Activated CD4-positive, alpha-beta T cell treated with anti-CD3 and anti-CD28 coated beads, Interleukin-2, amount 10 ng/mL, durations not matched to agents 7 days and 5 days (primary cell): ENCODE measurements around the gene ZNF530. TPM values are rescaled to one million over a fixed set of nuclear protein-coding genes. Genes with fewer than 3 reads are reported as not detected.
A peak's percentile ranks its signal among the peaks of the same experiment; 100 is the strongest.

Experiments
- CTCF ChIA-PET: fragments of 350-600 bp; sonication (Branson Sonifier 250); formaldehyde crosslinking; loops from one replicate; lab custom pipeline; 2021; ENCODE audit warnings: antibody characterized with exemption; lab: Charles Lee
- POLR2A ChIA-PET: fragments of 350-600 bp; sonication (Branson Sonifier 250); formaldehyde crosslinking; loops from one replicate; lab custom pipeline; 2021; ENCODE audit warnings: antibody characterized with exemption; lab: Charles Lee
- DNase-seq: peaks from one replicate; pipeline ENCODE4 v3.0.0-alpha.2; 2020
- H3K27ac Mint-ChIP-seq: one replicate; pipeline ENCODE4 v1.8.0; 2021; ENCODE audit warnings: mild to moderate bottlenecking, moderate library complexity, mixed read lengths
- H3K27me3 Mint-ChIP-seq: one replicate; pipeline ENCODE4 v1.8.0; 2021; ENCODE audit warnings: mixed read lengths
- H3K36me3 Mint-ChIP-seq: one replicate; pipeline ENCODE4 v1.8.0; 2021; ENCODE audit warnings: low read depth, mixed read lengths
- H3K4me1 Mint-ChIP-seq: one replicate; pipeline ENCODE4 v1.8.0; 2021; ENCODE audit warnings: mixed read lengths
- H3K4me3 Mint-ChIP-seq: one replicate; pipeline ENCODE4 v1.8.0; 2021; ENCODE audit warnings: mild to moderate bottlenecking, moderate library complexity, mixed read lengths
- H3K9me3 Mint-ChIP-seq: one replicate; pipeline ENCODE4 v1.8.0; 2021; ENCODE audit warnings: mixed read lengths
- total RNA-seq, 2 experiments: library from RNA; stranded (reverse); gene quantifications; one replicate each; pipeline ENCODE4 v1.2.3, GENCODE V29; 2021

Gene ZNF530
- total RNA-seq, 2 experiments from 2014 or later, result 10.3 to 12.1 TPM

DNA sequence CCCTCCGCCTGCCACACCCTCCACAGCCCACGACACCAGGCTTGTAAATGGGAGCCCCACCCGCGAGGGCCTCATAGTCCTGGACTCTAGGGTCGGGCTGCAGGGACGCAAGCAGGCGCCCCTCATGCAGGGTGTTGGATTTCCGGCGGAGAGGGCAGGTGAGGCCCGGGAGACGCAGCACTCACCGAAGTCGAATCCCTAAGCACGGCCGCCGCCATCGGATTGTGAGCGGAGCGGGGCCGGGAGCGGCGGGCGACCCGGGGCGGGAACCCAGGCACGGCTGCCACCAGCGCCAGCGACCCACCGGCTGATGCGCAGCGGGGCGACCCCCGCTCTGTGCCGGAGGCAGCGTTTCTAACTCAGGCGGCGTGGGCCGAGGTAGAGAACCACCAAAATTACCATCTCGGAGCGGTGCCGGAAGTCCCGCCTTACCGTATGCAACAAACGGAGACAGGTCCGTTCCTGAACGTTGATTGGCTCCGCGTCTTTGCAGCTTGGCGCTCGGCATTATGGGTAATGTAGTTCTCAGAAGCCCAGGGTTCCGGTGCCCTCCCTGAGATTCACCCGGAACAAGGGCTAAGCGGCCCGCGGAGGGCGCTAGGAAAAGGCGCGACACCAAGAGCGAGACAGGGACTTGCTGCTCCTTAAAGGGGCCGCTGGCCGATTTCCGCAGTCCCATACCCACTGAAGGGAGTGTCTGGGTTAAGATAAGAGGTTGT lies 21.0 kb upstream of the ZNF530 start, which contains the start of gene ZNF416:
Gene ZNF416, minus strand, starts transcription at position 425 of the 719 bp plus-strand sequence. Its CDS starts 207 bp downstream, at position 218.
- Mint-ChIP-seq H3K27ac (peak within 1 kb of the TSS; percentile 92), H3K27me3 (no peaks in the 10 kb centered on the region), H3K4me1 (peaks cover 28% of the 10 kb centered on the region), H3K4me3 (peak within 1 kb of the TSS; percentile 78), H3K9me3 (peaks cover 69% of the 10 kb centered on the region), H3K36me3 (peaks cover 62% of the 10 kb centered on the region)
- DNase-seq, result peak; percentile 98
- CTCF ChIA-PET, result interaction anchor here (1.1 kb wide), 1 partner anchor 27 kb away, joined by 3 read pairs; no protein-coding TSS in a partner anchor
- POLR2A ChIA-PET, result interaction anchor here (0.6 kb wide), 1 partner anchor 216 kb away, joined by 3 read pairs; no protein-coding TSS in a partner anchor

DNA sequence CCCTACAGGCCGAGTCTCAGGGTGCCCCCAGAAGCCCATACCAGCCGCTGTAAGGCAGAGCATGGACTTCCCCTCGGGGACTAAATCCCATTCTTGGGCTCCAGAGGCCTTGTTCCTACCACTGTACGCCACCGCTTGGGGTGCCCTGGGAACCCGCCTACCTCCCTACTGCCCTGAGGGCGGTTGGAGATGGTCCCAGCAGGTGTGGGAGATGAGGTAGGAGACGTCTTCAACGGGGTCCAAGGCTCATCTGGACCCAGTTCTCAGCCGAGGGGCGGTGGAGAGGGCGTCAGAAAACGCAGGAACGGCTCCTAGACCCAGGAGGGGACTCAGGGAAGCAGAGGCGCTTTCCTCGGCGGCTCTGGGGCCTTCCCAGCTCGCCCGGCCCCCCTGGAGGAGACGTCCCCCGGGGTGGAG lies 16.6 kb upstream of the ZNF530 start:
- peaks cover 58% of the 10 kb centered on the region for H3K36me3 Mint-ChIP-seq
- POLR2A ChIA-PET, result no interaction called here
- no peaks in the 10 kb centered on the region for H3K27me3 Mint-ChIP-seq
- H3K4me1 Mint-ChIP-seq, result peaks cover 30% of the 10 kb centered on the region
- CTCF ChIA-PET, result interaction anchor here (1.0 kb wide), 1 partner anchor 35 kb away, joined by 3 read pairs; no protein-coding TSS in a partner anchor
- H3K27ac Mint-ChIP-seq, result peak overlapping the region; percentile 93
- DNase-seq, result no peak
- peak overlapping the region; percentile 19 for H3K4me3 Mint-ChIP-seq
- H3K9me3 Mint-ChIP-seq, result peaks cover 61% of the 10 kb centered on the region

DNA sequence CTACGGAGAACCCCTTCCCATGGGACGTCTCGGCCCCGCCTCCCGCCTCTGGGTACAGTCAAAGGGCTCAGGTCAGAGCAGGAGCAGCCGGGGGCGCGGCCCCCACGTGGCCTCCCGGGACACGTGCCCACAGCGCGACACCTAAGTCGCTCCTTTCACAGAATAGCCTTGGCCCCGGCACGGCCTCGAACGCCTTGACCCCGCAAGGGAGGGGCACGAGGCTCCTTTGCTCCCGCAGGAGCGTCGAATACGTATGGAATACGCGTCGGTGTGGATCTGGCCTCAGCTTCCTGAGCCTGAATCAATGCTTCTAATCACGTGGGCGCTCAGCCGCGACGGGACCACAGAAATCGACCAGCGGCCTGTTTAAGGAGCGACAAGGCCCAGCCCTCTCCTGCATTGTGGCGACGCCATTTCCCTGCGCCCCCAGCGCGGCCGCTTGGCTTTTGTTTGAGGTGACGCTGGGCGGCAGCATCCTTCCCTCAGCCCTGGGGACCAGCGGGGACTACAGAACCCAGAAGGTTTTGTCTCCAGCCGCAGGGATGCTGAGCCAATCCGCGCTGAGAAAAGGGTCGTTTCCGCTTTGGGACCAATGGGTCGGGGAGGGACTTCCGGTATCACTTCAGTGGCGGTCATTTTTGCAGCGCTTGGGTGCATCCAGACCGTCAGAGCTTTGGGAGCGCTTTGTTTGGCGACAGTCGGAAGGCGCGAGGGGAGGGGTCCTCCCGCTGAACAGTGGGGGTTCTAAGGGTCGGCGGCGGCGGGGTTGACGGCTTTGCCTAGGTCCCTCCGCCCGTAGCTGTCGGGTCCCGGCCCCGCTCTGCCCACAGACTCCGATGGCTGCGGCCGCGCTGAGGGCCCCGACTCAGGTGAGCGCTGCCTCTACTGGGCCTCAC lies 15.9 kb upstream of the ZNF530 start, which contains the start of gene ZIK1:
Gene ZIK1, plus strand, starts transcription at position 625 of the 896 bp plus-strand sequence. Its CDS starts 212 bp downstream, at position 837.
- Mint-ChIP-seq H3K27me3 (no peaks in the 10 kb centered on the region), H3K4me3 (peak within 1 kb of the TSS; percentile 96), H3K9me3 (peaks cover 66% of the 10 kb centered on the region), H3K4me1 (peaks cover 27% of the 10 kb centered on the region), H3K27ac (peak within 1 kb of the TSS; percentile 93), H3K36me3 (peaks cover 63% of the 10 kb centered on the region)
- ChIA-PET POLR2A (no interaction called here), CTCF (interaction anchor here (1.0 kb wide), 1 partner anchor 35 kb away, joined by 3 read pairs; no protein-coding TSS in a partner anchor)
- peak; percentile 92 for DNase-seq

DNA sequence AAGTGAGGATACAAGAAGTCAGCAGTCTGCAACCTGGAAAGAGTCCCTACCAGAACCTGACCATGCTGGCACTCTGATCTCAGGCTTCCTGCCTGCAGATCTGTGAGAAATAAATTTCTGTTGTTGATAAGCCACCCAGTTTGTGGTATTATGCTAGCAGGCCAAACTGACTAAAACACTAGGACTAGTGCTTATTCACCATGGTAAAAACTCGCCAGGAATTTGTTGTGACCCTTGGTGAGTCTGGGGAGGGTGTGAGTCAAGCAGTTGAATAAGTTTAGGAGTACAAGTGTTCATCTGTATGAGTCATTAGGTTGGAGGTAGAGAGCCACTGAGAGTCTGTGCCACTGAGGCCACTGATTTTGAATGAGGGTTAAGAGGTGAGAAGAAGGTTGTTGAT lies 12.2 kb upstream of the ZNF530 start:
- POLR2A ChIA-PET, result no interaction called here
- CTCF ChIA-PET, result no interaction called here
- Mint-ChIP-seq H3K27ac (peak overlapping the region; percentile 37), H3K36me3 (peaks cover 79% of the 10 kb centered on the region), H3K27me3 (no peaks in the 10 kb centered on the region), H3K4me1 (peaks cover 19% of the 10 kb centered on the region), H3K9me3 (peaks cover 71% of the 10 kb centered on the region), H3K4me3 (no peak overlapping the region)
- DNase-seq, result no peak

DNA sequence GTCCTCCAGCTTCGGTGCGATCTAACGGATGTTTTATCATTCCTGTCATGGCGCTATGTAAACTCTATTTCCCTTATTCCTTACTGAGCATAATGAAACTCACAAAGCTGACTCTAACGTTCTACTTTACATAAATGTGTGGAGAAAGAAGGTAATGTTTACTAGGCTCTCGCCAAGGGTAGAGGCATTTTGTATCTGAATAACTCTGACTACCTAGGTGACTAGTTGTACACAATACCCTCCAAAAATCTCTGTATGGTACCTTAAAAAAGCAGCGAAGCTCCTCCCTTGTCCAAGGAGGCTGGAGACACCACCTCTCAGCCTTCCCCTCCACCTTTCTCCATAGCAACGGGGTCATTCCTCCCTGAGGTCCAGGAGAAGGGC lies 316 bp upstream of the ZNF530 start:
- CTCF ChIA-PET, result no interaction called here
- Mint-ChIP-seq H3K9me3 (peaks cover 51% of the 10 kb centered on the region), H3K36me3 (peaks cover 39% of the 10 kb centered on the region)

DNA sequence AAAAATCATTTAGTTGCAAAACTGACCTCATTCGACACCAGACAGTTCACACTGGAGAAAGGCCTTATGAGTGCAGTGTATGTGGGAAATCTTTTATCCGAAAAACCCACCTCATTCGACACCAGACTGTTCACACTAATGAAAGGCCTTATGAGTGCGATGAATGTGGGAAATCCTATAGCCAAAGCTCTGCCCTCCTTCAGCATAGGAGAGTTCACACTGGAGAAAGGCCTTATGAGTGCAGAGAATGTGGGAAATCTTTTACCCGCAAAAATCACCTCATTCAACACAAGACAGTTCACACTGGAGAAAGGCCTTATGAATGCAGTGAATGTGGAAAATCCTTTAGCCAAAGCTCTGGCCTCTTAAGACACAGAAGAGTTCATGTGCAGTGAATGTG lies 7.2 kb downstream of the ZNF530 start:
- no peaks in the 10 kb centered on the region for H3K27me3 Mint-ChIP-seq
- H3K4me1 Mint-ChIP-seq, result no peaks in the 10 kb centered on the region
- H3K36me3 Mint-ChIP-seq, result peaks cover 73% of the 10 kb centered on the region
- POLR2A ChIA-PET, result no interaction called here
- CTCF ChIA-PET, result no interaction called here
- H3K9me3 Mint-ChIP-seq, result peaks cover 65% of the 10 kb centered on the region
- no peak for DNase-seq
- H3K4me3 Mint-ChIP-seq, result no peak overlapping the region
- no peak overlapping the region for H3K27ac Mint-ChIP-seq

More for the DNA sequence above, 316 bp upstream of the ZNF530 start:
- H3K4me1 Mint-ChIP-seq, result peaks cover 21% of the 10 kb centered on the region
- H3K27ac Mint-ChIP-seq, result peak overlapping the region; percentile 85
- POLR2A ChIA-PET, result no interaction called here
- H3K27me3 Mint-ChIP-seq, result no peaks in the 10 kb centered on the region
- DNase-seq, result no peak
- H3K4me3 Mint-ChIP-seq, result peak overlapping the region; percentile 81

DNA sequence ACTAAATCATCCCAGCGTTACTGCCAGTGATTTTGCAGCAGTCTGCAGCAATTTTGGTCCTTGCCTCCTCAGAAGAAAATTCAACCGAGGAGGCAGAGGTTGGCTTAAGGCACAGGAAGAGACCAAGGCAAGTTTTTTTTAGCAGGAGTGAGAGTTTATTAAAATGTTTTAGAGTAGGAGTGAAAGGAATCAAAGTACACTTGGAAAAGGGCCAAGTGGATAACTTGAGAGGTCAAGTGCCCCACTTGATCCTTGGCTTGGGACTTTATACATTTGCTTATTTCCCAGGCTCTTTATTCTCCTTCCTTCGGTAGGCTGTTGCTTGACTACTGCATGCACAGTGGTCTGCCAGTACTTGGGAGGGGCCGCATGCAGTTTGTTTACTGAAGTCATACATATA lies 11.4 kb downstream of the ZNF530 start:
- no peak overlapping the region for H3K4me3 Mint-ChIP-seq
- peaks cover 56% of the 10 kb centered on the region for H3K9me3 Mint-ChIP-seq
- H3K4me1 Mint-ChIP-seq, result peaks cover 22% of the 10 kb centered on the region
- ChIA-PET CTCF (no interaction called here), POLR2A (no interaction called here)
- H3K36me3 Mint-ChIP-seq, result peaks cover 61% of the 10 kb centered on the region
- H3K27ac Mint-ChIP-seq, result no peak overlapping the region
- DNase-seq, result no peak
- H3K27me3 Mint-ChIP-seq, result no peaks in the 10 kb centered on the region

DNA sequence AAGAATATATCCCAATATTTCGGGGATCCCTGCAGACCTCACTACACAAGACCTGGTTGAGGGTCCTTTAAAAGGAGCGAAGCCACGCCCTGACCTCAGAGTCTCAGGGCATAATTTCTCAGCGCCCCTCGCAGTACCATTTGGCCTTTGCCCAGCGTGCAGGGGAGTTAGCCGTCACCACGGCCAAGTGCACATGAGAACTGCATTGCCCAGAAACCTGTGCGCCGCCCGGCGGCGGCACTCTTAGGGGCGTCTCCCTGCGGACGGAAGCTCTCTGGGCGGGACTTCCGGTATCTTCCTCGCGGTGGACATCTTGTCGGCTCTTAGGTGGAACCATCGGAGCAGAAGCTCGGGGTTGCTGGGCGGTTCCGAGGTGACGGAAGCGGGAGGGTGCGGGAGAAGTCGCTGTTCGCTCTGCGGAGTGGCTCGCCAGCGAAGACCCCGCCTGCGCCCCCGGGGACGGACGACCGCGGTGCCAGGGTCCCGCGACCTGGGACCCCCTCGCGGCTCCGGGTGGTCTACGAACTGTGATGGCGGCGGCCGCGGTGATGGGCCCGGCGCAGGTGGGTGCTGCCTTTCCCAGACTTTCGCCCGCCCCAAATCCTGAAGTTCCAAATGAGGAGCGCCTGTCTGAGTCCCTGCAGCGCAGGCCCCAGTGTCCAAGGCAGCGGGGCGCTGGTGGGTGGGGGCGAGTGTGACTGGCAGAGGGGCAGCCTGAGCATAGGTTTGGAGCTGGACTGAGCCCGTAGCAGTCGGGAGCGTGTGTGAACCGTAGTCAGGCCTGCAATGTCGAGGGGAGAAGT lies 14.5 kb downstream of the ZNF530 start, which contains the start of gene ZNF134:
Gene ZNF134, plus strand, starts transcription at position 302 of the 803 bp plus-strand sequence. CDS start 5,227 bp downstream, outside the sequence.
- Mint-ChIP-seq H3K27me3 (no peaks in the 10 kb centered on the region), H3K9me3 (peaks cover 69% of the 10 kb centered on the region), H3K27ac (peak within 1 kb of the TSS; percentile 84), H3K4me1 (peaks cover 26% of the 10 kb centered on the region), H3K36me3 (peaks cover 65% of the 10 kb centered on the region), H3K4me3 (peak within 1 kb of the TSS; percentile 91)
- ChIA-PET CTCF (interaction anchor here (0.7 to 1.5 kb wide), 4 partner anchors 11 to 511 kb away, joined by 3 read pairs; no protein-coding TSS in a partner anchor), POLR2A (interaction anchor here (0.7 kb wide), 1 partner anchor 179 kb away, joined by 4 read pairs; the partner anchor contains the start of gene ZNF749)
- DNase-seq, result peak; percentile 93

DNA sequence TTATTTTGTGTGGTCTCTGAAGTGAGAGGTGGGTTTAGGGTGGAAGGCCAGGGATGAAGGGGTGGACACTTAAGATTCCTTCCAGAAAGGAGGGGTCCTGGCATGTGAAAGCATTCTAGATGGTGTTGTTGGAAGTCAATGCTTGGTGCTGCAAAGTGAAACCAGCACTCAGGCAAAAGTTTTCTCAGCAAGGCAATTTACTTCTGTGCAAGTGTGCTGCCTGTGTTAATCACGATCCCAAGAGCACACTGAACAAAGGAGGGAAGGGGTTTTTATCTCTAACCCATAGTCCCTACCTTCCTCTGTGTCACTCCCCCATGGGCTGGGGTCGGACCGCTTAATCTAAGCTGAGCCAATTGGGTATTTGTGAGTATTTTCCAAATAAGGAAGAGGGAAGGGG lies 15.7 kb downstream of the ZNF530 start:
- peak overlapping the region; percentile 91 for H3K4me3 Mint-ChIP-seq
- no peak for DNase-seq
- POLR2A ChIA-PET, result no interaction called here
- peak overlapping the region; percentile 84 for H3K27ac Mint-ChIP-seq
- no peaks in the 10 kb centered on the region for H3K27me3 Mint-ChIP-seq
- CTCF ChIA-PET, result no interaction called here
- peaks cover 74% of the 10 kb centered on the region for H3K36me3 Mint-ChIP-seq
- H3K9me3 Mint-ChIP-seq, result peaks cover 78% of the 10 kb centered on the region
- H3K4me1 Mint-ChIP-seq, result peaks cover 26% of the 10 kb centered on the region

DNA sequence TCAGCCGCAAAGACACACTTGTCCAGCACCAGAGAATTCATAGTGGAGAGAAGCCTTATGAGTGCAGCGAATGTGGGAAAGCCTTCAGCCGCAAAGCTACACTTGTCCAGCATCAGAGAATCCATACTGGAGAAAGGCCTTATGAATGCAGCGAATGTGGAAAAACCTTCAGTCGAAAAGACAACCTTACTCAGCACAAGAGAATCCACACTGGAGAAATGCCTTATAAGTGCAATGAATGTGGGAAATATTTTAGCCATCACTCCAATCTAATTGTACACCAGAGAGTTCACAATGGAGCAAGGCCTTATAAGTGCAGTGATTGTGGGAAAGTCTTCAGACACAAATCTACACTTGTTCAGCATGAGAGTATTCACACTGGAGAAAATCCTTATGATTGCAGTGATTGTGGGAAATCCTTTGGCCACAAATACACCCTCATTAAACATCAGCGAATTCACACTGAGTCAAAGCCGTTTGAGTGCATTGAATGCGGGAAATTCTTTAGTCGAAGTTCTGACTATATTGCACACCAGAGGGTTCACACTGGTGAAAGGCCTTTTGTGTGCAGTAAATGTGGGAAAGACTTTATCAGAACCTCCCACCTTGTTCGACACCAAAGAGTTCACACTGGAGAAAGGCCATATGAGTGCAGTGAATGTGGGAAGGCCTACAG lies 21.1 kb downstream of the ZNF530 start:
- Mint-ChIP-seq H3K27ac (no peak overlapping the region), H3K9me3 (peaks cover 78% of the 10 kb centered on the region), H3K4me1 (peaks cover 5% of the 10 kb centered on the region), H3K4me3 (no peak overlapping the region), H3K36me3 (peaks cover 89% of the 10 kb centered on the region), H3K27me3 (no peaks in the 10 kb centered on the region)
- ChIA-PET POLR2A (no interaction called here), CTCF (no interaction called here)
- no peak for DNase-seq

DNA sequence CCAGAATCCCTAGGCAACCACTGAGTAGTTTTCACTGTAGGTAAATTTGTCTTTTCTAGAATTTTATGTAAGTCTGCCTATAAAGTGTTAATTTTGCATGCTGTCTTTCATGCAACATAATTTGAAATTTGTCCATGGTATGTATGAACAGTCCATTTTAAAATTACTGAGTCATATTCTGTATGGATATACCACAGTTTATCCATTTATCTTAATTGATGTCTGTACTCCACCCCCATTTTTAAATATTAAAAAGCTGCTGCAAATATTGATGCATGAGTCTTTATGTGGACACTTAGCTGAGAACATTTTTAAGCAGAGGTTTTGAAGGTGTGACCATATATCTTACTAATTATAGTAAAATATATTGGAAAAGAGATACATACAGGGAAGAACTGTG lies 23.4 kb downstream of the ZNF530 start:
- Mint-ChIP-seq H3K4me1 (no peaks in the 10 kb centered on the region), H3K27ac (no peak overlapping the region), H3K36me3 (peaks cover 67% of the 10 kb centered on the region), H3K9me3 (peaks cover 66% of the 10 kb centered on the region), H3K27me3 (no peaks in the 10 kb centered on the region), H3K4me3 (no peak overlapping the region)
- ChIA-PET CTCF (no interaction called here), POLR2A (no interaction called here)
- DNase-seq, result no peak
